GM18508 (cell line): ENCODE measurements around the gene JPH2.

Experiments used
- ATAC-seq: cut with Tn5 transposase; IDR thresholded peaks from one replicate; pipeline ENCODE4 v1.9.1; 2021; ENCODE audit warnings: moderate number of reproducible peaks; ENCODE audit not compliant: insufficient read depth, unreplicated experiment

Gene JPH2

GRCh38 chr20:44110816-44111568 is 76.0 kb downstream of the JPH2 start:
- no peak for ATAC-seq

- no peak for ATAC-seq
Observed at GRCh38 chr20:44109951-44110361, 77.0 kb downstream of the JPH2 start.

GRCh38 chr20:44106615-44107014 is 80.4 kb downstream of the JPH2 start:
- no peak for ATAC-seq

GRCh38 chr20:44104798-44105517 is 82.0 kb downstream of the JPH2 start:
- no peak for ATAC-seq

- no peak for ATAC-seq
Observed at GRCh38 chr20:44102582-44102981, 84.4 kb downstream of the JPH2 start.

GRCh38 chr20:44099832-44100231 is 87.2 kb downstream of the JPH2 start:
- ATAC-seq = no peak

- ATAC-seq = no peak
Observed at GRCh38 chr20:44098657-44099056, 88.3 kb downstream of the JPH2 start.

- no peak for ATAC-seq
Observed at GRCh38 chr20:44098256-44098630, 88.7 kb downstream of the JPH2 start.

- no peak for ATAC-seq
Observed at GRCh38 chr20:44097521-44098255, 89.3 kb downstream of the JPH2 start.

GRCh38 chr20:44095831-44096230 is 91.2 kb downstream of the JPH2 start:
- ATAC-seq = no peak

GRCh38 chr20:44093249-44093582 is 93.8 kb downstream of the JPH2 start:
- ATAC-seq = no peak

GRCh38 chr20:44092551-44093248 is 94.3 kb downstream of the JPH2 start:
- ATAC-seq = no peak

- no peak for ATAC-seq
Observed at GRCh38 chr20:44091026-44091425, 96.0 kb downstream of the JPH2 start.

- ATAC-seq = no peak
Observed at GRCh38 chr20:44089987-44090674, 96.9 kb downstream of the JPH2 start.

GRCh38 chr20:44087857-44088120 is 99.2 kb downstream of the JPH2 start:
- no peak for ATAC-seq

- no peak for ATAC-seq
Observed at GRCh38 chr20:44087051-44087856, 99.7 kb downstream of the JPH2 start.

GRCh38 chr20:44085616-44086434 is 101.2 kb downstream of the JPH2 start:
- ATAC-seq = no peak

- no peak for ATAC-seq
Observed at GRCh38 chr20:44084891-44085290, 102.1 kb downstream of the JPH2 start.

GRCh38 chr20:44084439-44084838 is 102.5 kb downstream of the JPH2 start:
- ATAC-seq = no peak
